Stimulated activated CD4-positive, alpha-beta T cell treated with anti-CD3 and anti-CD28 coated beads, Interleukin-1b, Interleukin-23, amount 100 ng/mL, for 48 hours (primary cell): Measurements from ENCODE around the gene RSBN1L.
A peak's percentile ranks its signal among the peaks of the same experiment; 100 is the strongest.
"Not testable (repeated sequence)": the region's sequence is repeated elsewhere in the genome, so short reads cannot be mapped to it uniquely, and the experiment has no call there.

Experiments
- DNase-seq: peaks from one replicate; pipeline ENCODE4 v3.0.0-alpha.2; 2020

The RSBN1L gene

DNA sequence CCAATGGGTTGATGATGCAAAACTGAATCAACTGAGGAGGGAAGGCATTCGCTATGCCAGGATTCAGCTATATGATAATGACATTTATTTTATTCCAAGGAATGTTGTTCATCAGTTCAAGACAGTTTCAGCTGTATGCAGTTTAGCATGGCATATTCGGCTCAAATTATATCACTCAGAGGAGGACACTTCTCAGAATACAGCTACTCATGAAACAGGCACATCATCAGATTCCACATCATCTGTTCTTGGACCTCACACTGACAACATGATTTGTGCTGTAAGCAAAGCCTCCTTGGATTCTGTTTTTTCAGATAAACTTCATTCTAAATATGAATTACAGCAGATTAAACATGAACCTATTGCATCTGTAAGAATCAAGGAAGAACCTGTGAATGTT is 82.3 kb downstream of the RSBN1L start:
- no peak for DNase-seq

DNA sequence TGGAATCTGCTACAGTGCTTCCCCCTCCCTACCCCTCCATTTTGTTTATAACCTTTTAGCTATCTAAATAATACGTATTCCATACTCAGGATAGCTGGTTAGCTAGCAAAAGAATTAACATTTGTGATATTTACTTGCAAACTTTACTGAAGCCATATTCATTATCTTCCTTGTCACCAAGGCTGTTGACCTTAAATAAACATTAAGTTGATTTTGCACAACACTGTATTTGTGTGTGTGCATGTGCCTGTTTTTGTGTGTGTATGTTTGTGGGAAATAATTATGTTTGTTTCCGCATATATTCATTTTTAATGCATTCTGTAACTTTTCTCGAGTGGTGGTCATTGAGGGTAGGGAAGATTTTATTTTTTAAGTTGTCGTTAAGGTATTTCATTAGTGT is 86.1 kb downstream of the RSBN1L start:
- no peak for DNase-seq

- no peak for DNase-seq
Observed at GRCh38 chr7:77783111-77783510, 86.9 kb downstream of the RSBN1L start.

GRCh38 chr7:77783545-77783944 is 87.3 kb downstream of the RSBN1L start:
- DNase-seq, result no peak

- DNase-seq, result not testable (repeated sequence)
Observed at GRCh38 chr7:77784426-77784825, 88.2 kb downstream of the RSBN1L start.

GRCh38 chr7:77786018-77786417 is 89.8 kb downstream of the RSBN1L start:
- no peak for DNase-seq

- no peak for DNase-seq
Observed at GRCh38 chr7:77786741-77787140, 90.5 kb downstream of the RSBN1L start.

- no peak for DNase-seq
Observed at GRCh38 chr7:77788327-77788902, 92.2 kb downstream of the RSBN1L start.

- no peak for DNase-seq
Observed at GRCh38 chr7:77791336-77791735, 95.1 kb downstream of the RSBN1L start.

DNA sequence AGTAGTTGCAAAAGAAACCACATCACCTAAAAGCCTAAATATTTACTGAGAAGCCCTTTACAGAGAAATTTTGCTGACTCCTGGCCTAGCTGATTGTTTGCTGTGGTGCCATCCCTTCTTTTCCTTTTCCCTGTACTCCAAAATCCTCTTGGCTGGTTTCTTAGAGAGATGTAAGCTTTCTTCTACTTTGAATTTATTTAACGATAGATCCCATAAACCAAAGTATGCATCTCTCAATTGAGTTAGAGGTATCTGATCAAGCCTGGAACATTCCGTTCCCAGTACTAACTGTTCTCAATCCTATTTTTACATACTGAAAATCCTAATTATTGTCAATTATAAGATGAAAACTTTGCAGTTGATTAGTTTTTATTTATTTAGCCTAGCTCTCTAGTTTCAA is 95.7 kb downstream of the RSBN1L start:
- no peak for DNase-seq

DNA sequence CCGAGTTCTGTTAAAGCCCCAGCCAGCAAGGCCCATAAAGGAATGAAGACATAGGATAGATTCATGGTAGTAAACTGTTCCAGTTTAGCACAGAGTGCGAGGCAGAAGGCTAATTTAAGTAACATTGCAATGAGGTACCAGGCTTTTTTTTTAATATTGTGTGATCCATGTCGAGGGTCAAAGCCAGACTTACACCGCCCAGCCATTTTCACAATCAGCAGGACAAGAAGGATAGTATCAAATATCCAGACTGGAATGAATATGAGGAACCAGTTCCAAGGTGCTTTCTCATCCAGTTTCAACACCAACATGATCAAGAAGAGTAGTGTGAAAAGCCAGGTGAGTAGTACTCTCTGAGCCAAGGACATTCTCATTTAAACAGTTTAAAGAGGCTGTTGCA is 97.7 kb downstream of the RSBN1L start:
- DNase-seq, result no peak

DNA sequence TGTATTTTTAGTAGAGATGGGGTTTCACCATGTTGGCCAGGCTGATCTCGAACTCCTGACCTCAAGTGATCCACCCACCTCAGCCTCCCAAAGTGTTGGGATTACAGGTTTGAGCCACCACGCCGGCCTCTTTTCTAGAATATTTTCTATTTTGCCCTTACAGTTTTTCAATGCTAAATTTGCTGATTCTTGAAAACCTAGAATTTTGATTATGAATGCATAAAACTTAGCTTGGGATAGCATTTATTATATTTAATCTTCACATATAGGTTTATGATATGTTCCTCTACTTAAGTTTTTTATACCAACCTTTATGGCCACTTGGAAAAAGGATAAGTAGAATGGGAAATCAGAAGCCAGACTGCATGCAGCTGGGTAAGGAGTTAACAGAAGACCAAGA is 99.8 kb downstream of the RSBN1L start:
- DNase-seq, result no peak

DNA sequence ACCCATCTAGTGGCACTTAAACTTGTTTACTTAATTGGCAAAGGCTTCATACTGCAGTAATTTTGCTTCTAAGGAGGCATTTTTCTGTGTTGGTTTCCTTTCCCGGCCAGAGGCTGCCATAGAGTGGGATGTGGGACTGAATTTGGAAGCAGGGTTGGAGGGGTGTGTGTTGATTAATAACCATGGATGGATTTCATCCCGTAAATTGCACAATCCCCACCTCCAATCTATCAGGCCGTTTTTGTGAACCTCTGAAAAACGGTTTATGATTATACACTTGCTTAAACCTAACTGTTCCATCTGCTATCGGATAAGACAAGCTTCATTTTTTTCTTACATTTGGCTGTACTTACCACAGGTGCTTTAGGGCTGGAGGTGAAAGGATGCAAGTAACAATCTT is 100.7 kb downstream of the RSBN1L start:
- no peak for DNase-seq

DNA sequence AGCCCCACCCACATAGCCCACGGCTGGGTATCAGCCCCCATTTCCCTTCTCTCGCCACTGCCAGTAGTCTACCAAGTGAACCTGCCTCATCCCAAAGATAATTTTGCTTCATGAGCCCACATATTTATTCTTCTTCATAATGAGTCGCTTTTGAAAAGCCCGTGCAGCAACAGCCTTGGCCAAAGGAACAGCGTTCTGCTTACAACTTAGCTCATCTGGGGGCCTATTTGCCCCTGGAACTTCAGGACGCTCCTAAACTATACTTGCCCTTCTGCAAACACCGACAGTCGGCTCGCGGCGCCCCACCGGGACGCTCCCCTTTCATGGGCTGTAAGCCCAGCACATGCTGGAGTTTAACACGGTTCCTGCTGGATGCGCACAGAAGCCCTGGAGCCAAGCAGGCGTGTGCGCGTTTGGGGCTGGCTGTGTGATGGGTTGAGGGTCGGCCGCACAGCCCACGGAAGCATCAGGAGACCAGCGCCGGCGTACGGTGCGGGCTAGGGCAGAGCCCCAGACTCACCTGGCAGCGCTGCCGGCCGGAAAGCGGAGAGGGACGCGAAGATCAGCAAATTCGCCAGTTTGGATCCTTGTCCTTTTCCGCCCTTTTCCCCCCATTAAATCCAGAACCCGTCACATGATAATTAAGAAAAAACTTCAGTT is 101.6 kb downstream of the RSBN1L start:
- DNase-seq, result no peak

DNA sequence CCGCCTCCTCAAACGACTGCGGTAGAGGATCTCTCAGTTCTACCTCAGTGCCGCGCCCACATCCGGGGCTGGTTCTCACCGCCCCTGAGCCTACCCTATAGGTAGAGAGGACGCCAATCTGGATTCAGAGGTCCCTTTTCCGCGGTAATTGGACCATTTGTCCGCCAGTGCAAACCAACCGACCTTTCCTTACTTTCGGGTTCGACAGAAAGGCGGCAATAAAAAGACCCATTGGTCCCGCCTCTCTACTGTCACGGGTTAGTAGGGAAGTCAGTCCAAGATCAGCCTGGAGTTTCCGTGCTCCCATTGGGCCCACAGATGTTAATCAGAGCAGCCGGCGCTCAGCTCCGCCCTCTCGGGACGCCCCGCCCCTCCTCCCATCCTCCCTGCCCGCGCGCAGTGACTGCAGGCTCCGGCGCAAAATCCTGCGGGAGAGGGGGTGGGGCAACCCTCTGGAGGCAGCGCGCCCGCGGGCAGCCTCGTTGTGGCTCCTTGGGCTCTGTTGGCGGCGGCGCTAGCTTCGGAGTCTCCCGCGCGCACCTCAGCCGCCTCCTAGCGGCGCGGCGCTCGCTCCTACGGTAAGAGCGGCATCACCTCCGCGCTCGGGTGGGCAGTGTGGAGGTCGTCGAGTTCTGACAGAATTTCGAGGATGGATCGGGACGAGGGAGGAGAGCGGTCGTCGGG is 102.3 kb downstream of the RSBN1L start, which contains the start of the genes PHTF2 and TMEM60:
PHTF2 (plus strand) TSS at position 380 of the 684 bp plus-strand sequence.
TMEM60 (minus strand) TSS at position 41 of the 684 bp plus-strand sequence. CDS start 4,061 bp downstream, outside the sequence.
- DNase-seq, result peak; percentile 94

- DNase-seq, result peak; percentile 21
Observed at GRCh38 chr7:77799078-77799964, 103.1 kb downstream of the RSBN1L start.

DNA sequence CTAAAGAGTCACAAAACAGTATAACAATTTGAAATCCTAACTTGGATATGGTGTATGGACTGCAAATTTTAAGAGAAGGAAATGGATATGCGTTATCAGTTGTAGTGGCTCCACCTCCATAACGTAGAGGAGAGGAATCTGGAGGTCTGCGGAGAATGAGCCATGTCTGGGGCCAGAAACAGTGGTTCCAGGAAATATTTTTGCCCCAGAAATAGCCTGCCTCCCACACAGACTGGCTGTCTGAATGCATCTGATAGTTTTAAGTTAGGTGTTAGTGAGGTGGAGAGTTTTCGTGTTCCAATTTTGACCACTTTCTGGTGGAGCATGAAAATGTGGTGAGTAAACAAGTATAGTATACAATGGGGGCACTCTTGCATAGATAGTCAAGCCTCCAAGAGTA is 103.9 kb downstream of the RSBN1L start:
- DNase-seq, result no peak

GRCh38 chr7:77800730-77801129 is 104.5 kb downstream of the RSBN1L start:
- DNase-seq, result no peak

DNA sequence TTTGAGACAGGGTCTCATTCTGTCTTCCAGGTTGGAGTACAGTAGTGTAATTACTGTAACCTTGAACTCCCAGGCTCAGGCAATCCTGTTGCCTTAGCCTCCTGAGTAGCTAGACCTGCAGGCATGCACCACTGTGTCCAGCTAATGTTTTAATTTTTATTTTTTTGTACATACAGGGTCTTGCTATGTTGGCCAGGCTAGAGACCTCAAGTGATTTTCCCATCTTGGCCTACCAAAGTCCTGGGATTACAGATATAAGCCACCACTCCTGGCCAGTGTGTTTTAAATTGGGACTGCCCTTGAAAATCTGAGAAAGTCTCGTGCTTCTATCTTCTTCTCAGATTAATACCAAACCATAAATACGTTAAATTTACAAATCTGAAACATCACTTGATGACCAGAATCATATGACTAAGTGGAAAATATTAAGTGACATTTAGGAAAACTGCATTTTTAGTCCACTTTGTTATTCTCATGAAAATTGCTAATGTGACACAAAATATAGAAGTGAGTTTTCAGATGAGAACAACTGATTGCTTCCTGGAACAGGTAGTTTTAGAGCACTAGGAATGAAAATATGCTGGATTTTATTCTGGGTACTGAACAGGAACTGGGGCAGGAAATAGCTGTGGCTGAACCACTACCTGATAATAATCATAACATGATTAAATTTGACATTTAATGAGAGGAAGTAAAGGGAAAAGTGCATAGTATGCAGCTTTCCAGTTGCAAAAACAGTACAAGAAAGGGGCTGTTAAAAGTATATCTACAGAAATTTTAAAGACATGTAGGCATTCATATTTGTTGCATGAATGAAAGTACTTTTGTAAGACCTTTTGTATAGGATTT is 106.5 kb downstream of the RSBN1L start:
- DNase-seq, result no peak

- DNase-seq, result no peak
Observed at GRCh38 chr7:77806425-77806824, 110.2 kb downstream of the RSBN1L start.

DNA sequence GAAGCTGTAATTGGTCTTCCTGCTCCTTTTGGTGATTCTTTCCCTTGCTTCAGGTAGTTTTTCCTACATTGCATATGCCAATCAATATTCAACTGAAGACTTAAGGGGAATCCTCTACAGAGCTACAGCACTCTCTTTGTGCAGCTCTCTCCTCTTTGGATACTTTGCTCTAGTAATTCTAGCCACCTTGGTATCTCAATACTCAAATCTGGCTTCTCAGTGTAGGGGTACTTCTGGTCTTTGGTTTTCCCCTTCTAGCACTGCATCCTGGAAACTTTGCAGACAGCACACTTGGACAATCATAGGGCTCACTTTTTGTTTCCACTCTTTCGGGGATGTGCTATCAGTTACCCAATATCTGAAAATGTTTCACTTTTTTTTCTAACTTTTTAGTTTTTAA is 112.3 kb downstream of the RSBN1L start:
- no peak for DNase-seq
